OCI-LY1 (cell line): ENCODE results near the gene CRB2.

Experiments used
- H2AFZ ChIP-seq: fragments of 200-600 bp; sonication (generic), shearing (Covaris generic); 2 replicates; pipeline ENCODE4 v1.6.0; 2014; ENCODE audit warnings: antibody characterized with exemption, mild to moderate bottlenecking, low read length
- H3F3A ChIP-seq: fragments of 200-600 bp; sonication (generic), shearing (Covaris generic); 2 replicates; pipeline ENCODE4 v1.6.0; 2014; ENCODE audit warnings: mild to moderate bottlenecking, antibody characterized with exemption, low read length, moderate library complexity; ENCODE audit not compliant: insufficient read depth
- H3K27ac ChIP-seq: fragments of 200-600 bp; sonication (generic); 2 replicates; pipeline ENCODE4 v1.5.1; 2014; ENCODE audit warnings: low read length, mixed run types, mild to moderate bottlenecking, low read depth; ENCODE audit not compliant: poor library complexity, severe bottlenecking
- H3K27me3 ChIP-seq: fragments of 200-600 bp; sonication (generic); 2 replicates; pipeline ENCODE4 v1.6.0; 2014; ENCODE audit warnings: antibody characterized with exemption, mild to moderate bottlenecking, low read length, moderate library complexity; ENCODE audit not compliant: insufficient read depth
- H3K36me3 ChIP-seq: fragments of 200-600 bp; sonication (generic); 2 replicates; pipeline ENCODE4 v1.6.1; 2014; ENCODE audit warnings: mild to moderate bottlenecking, antibody characterized with exemption, low read length, moderate library complexity, mixed read lengths; ENCODE audit not compliant: insufficient read depth
- H3K4me1 ChIP-seq: fragments of 200-600 bp; sonication (generic); 2 replicates; pipeline ENCODE4 v1.5.1; 2014; ENCODE audit warnings: mild to moderate bottlenecking, low read length, moderate library complexity; ENCODE audit not compliant: insufficient read depth, severe bottlenecking
- H3K4me2 ChIP-seq: fragments of 200-600 bp; sonication (generic), shearing (Covaris generic); 2 replicates; pipeline ENCODE4 v1.6.1; 2014; ENCODE audit warnings: low read length
- H3K4me3 ChIP-seq: fragments of 200-600 bp; sonication (generic); 2 replicates; pipeline ENCODE4 v1.5.1; 2014; ENCODE audit warnings: low read length, low read depth, mild to moderate bottlenecking, mixed read lengths; ENCODE audit not compliant: poor library complexity, severe bottlenecking
- H3K79me2 ChIP-seq: fragments of 200-600 bp; shearing (Covaris generic); 2 replicates; pipeline ENCODE4 v1.6.1; 2016; ENCODE audit warnings: mixed run types, low read length, mixed read lengths; ENCODE audit not compliant: insufficient read depth
- H3K9ac ChIP-seq: fragments of 200-600 bp; sonication (generic), shearing (Covaris generic); 2 replicates; pipeline ENCODE4 v1.6.1; 2014; ENCODE audit warnings: mild to moderate bottlenecking, low read length, mixed read lengths
- H3K9me2 ChIP-seq: fragments of 200-600 bp; sonication (generic), shearing (Covaris generic); 2 replicates; pipeline ENCODE4 v1.6.1; 2014; ENCODE audit warnings: low read depth, mild to moderate bottlenecking, low read length, mixed read lengths
- H3K9me3 ChIP-seq: fragments of 200-600 bp; shearing (Covaris generic); 2 replicates; pipeline ENCODE4 v1.6.1; 2014; ENCODE audit warnings: low read length, mixed read lengths
- H4K20me1 ChIP-seq: fragments of 200-600 bp; sonication (generic), shearing (Covaris generic); 2 replicates; pipeline ENCODE4 v1.6.0; 2016; ENCODE audit warnings: mild to moderate bottlenecking, low read length; ENCODE audit not compliant: insufficient read depth
- CTCF ChIP-seq: fragments of 200-600 bp; sonication (generic), shearing (Covaris generic); IDR thresholded peaks from 2 replicates; pipeline ENCODE4 v1.5.1; 2017; ENCODE audit warnings: mild to moderate bottlenecking, antibody characterized with exemption, low read length, moderate library complexity, mixed read lengths
- EZH2 ChIP-seq: fragments of 200-600 bp; sonication (generic), shearing (Covaris generic); IDR thresholded peaks from 2 replicates; pipeline ENCODE4 v1.8.0; 2017; ENCODE audit warnings: borderline replicate concordance, mixed run types, mild to moderate bottlenecking, antibody characterized with exemption, low read length, moderate library complexity, mixed read lengths

CRB2 gene

GRCh38 chr9:123324767-123325183 lies 31.2 kb upstream of the CRB2 start:
- H2AFZ ChIP-seq, result no peak overlapping the region
- H3K9me3 ChIP-seq, result no peaks in the 10 kb centered on the region
- no peak overlapping the region; the same call in 1 of the 2 replicates for H3K4me2 ChIP-seq
- no peaks in the 10 kb centered on the region for H4K20me1 ChIP-seq
- TF ChIP-seq EZH2 (no peak), CTCF (no peak)
- H3K27ac ChIP-seq, result peak overlapping the region; percentile 88
- no peaks in the 10 kb centered on the region for H3K36me3 ChIP-seq
- no peaks in the 10 kb centered on the region for H3K9me2 ChIP-seq
- H3K9ac ChIP-seq, result peak overlapping the region; percentile 7; the same call in 1 of the 2 replicates
- no peaks in the 10 kb centered on the region for H3F3A ChIP-seq
- H3K4me1 ChIP-seq, result peaks cover 78% of the 10 kb centered on the region
- no peak overlapping the region for H3K4me3 ChIP-seq
- H3K27me3 ChIP-seq, result no peaks in the 10 kb centered on the region
- no peaks in the 10 kb centered on the region for H3K79me2 ChIP-seq

GRCh38 chr9:123326187-123326586 lies 29.8 kb upstream of the CRB2 start:
- Histone ChIP-seq H2AFZ (no peak overlapping the region), H3K36me3 (no peaks in the 10 kb centered on the region), H3K79me2 (no peaks in the 10 kb centered on the region), H4K20me1 (no peaks in the 10 kb centered on the region), H3K9me2 (no peaks in the 10 kb centered on the region), H3K4me3 (no peak overlapping the region), H3K4me1 (peaks cover 72% of the 10 kb centered on the region), H3K4me2 (peak overlapping the region; percentile 37; the same call in 1 of the 2 replicates), H3F3A (no peaks in the 10 kb centered on the region), H3K27me3 (no peaks in the 10 kb centered on the region), H3K9me3 (no peaks in the 10 kb centered on the region), H3K27ac (peak overlapping the region; percentile 88), H3K9ac (peak overlapping the region; percentile 39; the same call in 1 of the 2 replicates)
- TF ChIP-seq CTCF, result no peak
- no peak for TF ChIP-seq EZH2

GRCh38 chr9:123326662-123327093 lies 29.3 kb upstream of the CRB2 start:
- Histone ChIP-seq H4K20me1 (no peaks in the 10 kb centered on the region), H3K27me3 (no peaks in the 10 kb centered on the region), H3K4me2 (peak overlapping the region; percentile 37; the same call in 1 of the 2 replicates), H3K27ac (peak overlapping the region; percentile 88), H3K9me3 (no peaks in the 10 kb centered on the region), H3K79me2 (no peaks in the 10 kb centered on the region), H3K4me3 (no peak overlapping the region), H3K36me3 (no peaks in the 10 kb centered on the region), H3F3A (no peaks in the 10 kb centered on the region), H3K4me1 (peaks cover 72% of the 10 kb centered on the region), H2AFZ (no peak overlapping the region), H3K9ac (peak overlapping the region; percentile 39; the same call in 1 of the 2 replicates), H3K9me2 (no peaks in the 10 kb centered on the region)
- no peak for TF ChIP-seq CTCF
- TF ChIP-seq EZH2, result no peak
